CD4-positive, alpha-beta T cell treated with Interleukin-6 for 4 hours (primary cell): ENCODE measurements around the gene RBMS3.
"Not testable (repeated sequence)": the region's sequence is repeated elsewhere in the genome, so short reads cannot be mapped to it uniquely, and the experiment has no call there.

Source experiments
- DNase-seq: peaks from one replicate; pipeline ENCODE4 v3.0.0-alpha.2; 2020; ENCODE audit warnings: mixed read lengths

RBMS3 gene

GRCh38 chr3:29313981-29314726, 33.3 kb downstream of the RBMS3 start:
- no peak for DNase-seq

- DNase-seq, result no peak
These were observed 33.8 kb downstream of the RBMS3 start for GRCh38 chr3:29314727-29315088.

- no peak for DNase-seq
These were observed 36.8 kb downstream of the RBMS3 start for GRCh38 chr3:29317659-29318173.

- no peak for DNase-seq
These were observed 37.4 kb downstream of the RBMS3 start for GRCh38 chr3:29318251-29318650.

GRCh38 chr3:29319262-29319661, 38.4 kb downstream of the RBMS3 start:
- DNase-seq, result no peak

GRCh38 chr3:29319798-29320197, 38.9 kb downstream of the RBMS3 start:
- DNase-seq, result no peak

- no peak for DNase-seq
These were observed 41.7 kb downstream of the RBMS3 start for GRCh38 chr3:29322586-29322985.

- DNase-seq, result no peak
These were observed 43.3 kb downstream of the RBMS3 start for GRCh38 chr3:29324180-29324651.

GRCh38 chr3:29326540-29326939, 45.7 kb downstream of the RBMS3 start:
- DNase-seq, result not testable (repeated sequence)

GRCh38 chr3:29329986-29330890, 49.4 kb downstream of the RBMS3 start:
- DNase-seq, result no peak

GRCh38 chr3:29331035-29331434, 50.2 kb downstream of the RBMS3 start:
- DNase-seq, result no peak

GRCh38 chr3:29331456-29332194, 50.8 kb downstream of the RBMS3 start:
- no peak for DNase-seq

- DNase-seq, result no peak
These were observed 51.3 kb downstream of the RBMS3 start for GRCh38 chr3:29332195-29332637.

- no peak for DNase-seq
These were observed 52.7 kb downstream of the RBMS3 start for GRCh38 chr3:29333576-29333975.

- no peak for DNase-seq
These were observed 53.8 kb downstream of the RBMS3 start for GRCh38 chr3:29334706-29335105.

GRCh38 chr3:29335438-29335837, 54.6 kb downstream of the RBMS3 start:
- DNase-seq, result no peak

GRCh38 chr3:29335943-29336342, 55.1 kb downstream of the RBMS3 start:
- no peak for DNase-seq

- no peak for DNase-seq
These were observed 56.7 kb downstream of the RBMS3 start for GRCh38 chr3:29337565-29337964.

GRCh38 chr3:29338377-29338776, 57.5 kb downstream of the RBMS3 start:
- DNase-seq, result no peak

GRCh38 chr3:29339016-29339833, 58.4 kb downstream of the RBMS3 start:
- DNase-seq, result no peak

- DNase-seq, result no peak
These were observed 63.3 kb downstream of the RBMS3 start for GRCh38 chr3:29344154-29344553.

- DNase-seq, result no peak
These were observed 64.1 kb downstream of the RBMS3 start for GRCh38 chr3:29344935-29345334.
